ENCODE data around the gene GGT7.
"Not testable (repeated sequence)": the region's sequence is repeated elsewhere in the genome, so short reads cannot be mapped to it uniquely, and the experiment has no call there.

The GGT7 gene

GRCh38 chr20:34883087-34883688, 10.5 kb upstream of the GGT7 start:
- no peak for FAIRE-seq

- no peak for FAIRE-seq
Measured at GRCh38 chr20:34881689-34882088, 9.0 kb upstream of the GGT7 start.

GRCh38 chr20:34880971-34881370, 8.3 kb upstream of the GGT7 start:
- FAIRE-seq, result not testable (repeated sequence)

GRCh38 chr20:34880215-34880850, 7.7 kb upstream of the GGT7 start:
- no peak for FAIRE-seq

GRCh38 chr20:34876406-34877282, 4.0 kb upstream of the GGT7 start, which contains the start of gene ACSS2:
Gene ACSS2 (plus strand): TSS chr20:34876612. CDS start chr20:34876646, 34 bp downstream.
- FAIRE-seq, result no peak

- FAIRE-seq, result peak; percentile 94
Measured at GRCh38 chr20:34875642-34876405, 3.2 kb upstream of the GGT7 start.

- FAIRE-seq, result no peak
Measured at GRCh38 chr20:34874094-34874654, 1.5 kb upstream of the GGT7 start.

- FAIRE-seq, result no peak
Measured at GRCh38 chr20:34873583-34874093, 982 bp upstream of the GGT7 start.

GRCh38 chr20:34871966-34872621, 562 bp downstream of the GGT7 start:
- no peak for FAIRE-seq

GRCh38 chr20:34871320-34871926, 1.2 kb downstream of the GGT7 start:
- no peak for FAIRE-seq

- no peak for FAIRE-seq
Measured at GRCh38 chr20:34864216-34864615, 8.4 kb downstream of the GGT7 start.

GRCh38 chr20:34863421-34863965, 9.2 kb downstream of the GGT7 start:
- FAIRE-seq, result no peak

GRCh38 chr20:34862724-34863123, 9.9 kb downstream of the GGT7 start:
- no peak for FAIRE-seq

- no peak for FAIRE-seq
Measured at GRCh38 chr20:34861386-34862084, 11.1 kb downstream of the GGT7 start.

GRCh38 chr20:34859826-34860545, 12.7 kb downstream of the GGT7 start:
- no peak for FAIRE-seq

- FAIRE-seq, result no peak
Measured at GRCh38 chr20:34859367-34859766, 13.3 kb downstream of the GGT7 start.

- FAIRE-seq, result no peak
Measured at GRCh38 chr20:34852298-34852697, 20.4 kb downstream of the GGT7 start.

- FAIRE-seq, result no peak
Measured at GRCh38 chr20:34850969-34851368, 21.7 kb downstream of the GGT7 start.

- no peak for FAIRE-seq
Measured at GRCh38 chr20:34849778-34850177, 22.9 kb downstream of the GGT7 start.

- FAIRE-seq, result no peak
Measured at GRCh38 chr20:34848597-34848996, 24.1 kb downstream of the GGT7 start.
